Measurements from ENCODE around the gene STAT3. TPM values are rescaled to one million over a fixed set of nuclear protein-coding genes. Genes with fewer than 3 reads are reported as not detected.

STAT3 gene
- total RNA-seq, 1 donor from 2014 or later, result 41.2 TPM

GRCh38 chr17:42407289-42407836 is 19.1 kb upstream of the STAT3 start:
- Mint-ChIP-seq H3K4me1 (ENCODE audit: low read depth) (peaks cover 3% of the 10 kb centered on the region), H3K27ac (no peak overlapping the region), H3K9me3 (ENCODE audit: low read depth) (no peaks in the 10 kb centered on the region), H3K36me3 (ENCODE audit: insufficient read depth) (no peaks in the 10 kb centered on the region), H3K4me3 (ENCODE audit: low read depth) (no peak overlapping the region), H3K27me3 (peaks cover 16% of the 10 kb centered on the region)
- DNase-seq (ENCODE audit: low spot score, unreplicated experiment), result no peak
- no peak for TF ChIP-seq CTCF (IDR thresholded peaks at IDR 0.05; ENCODE audit: unreplicated experiment)

DNA sequence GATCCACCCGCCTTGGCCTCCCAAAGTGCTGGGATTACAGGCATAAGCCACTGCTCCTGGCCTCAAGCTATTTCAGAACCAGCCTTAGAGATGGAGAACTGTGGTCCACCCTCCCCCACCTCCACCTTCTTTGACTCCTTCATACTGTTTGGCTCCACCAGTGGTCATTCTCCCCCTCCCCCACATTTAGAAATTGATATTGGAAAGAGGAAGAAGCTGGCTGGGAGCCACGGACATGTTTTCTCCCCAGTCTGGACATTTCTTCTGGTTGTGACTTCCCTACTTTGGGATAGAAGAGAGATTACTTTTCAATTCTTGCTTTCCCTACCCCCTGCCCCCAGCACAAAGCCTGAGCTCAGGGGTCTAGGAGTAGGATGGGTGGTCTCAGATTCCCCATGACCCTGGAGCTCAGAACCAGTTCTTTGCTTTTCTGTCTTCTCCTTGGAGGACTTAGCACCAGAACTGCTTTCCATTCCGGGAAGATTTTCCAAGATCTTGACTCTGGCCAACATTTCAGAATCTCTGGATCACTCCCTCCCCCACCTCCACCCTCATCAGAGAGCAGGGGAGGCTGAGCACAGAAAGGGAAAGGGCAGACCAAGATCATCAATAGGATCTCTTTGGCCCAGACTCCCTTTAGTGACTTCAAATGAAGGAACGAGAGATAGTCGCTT is 18.5 kb upstream of the STAT3 start:
- Mint-ChIP-seq H3K4me1 (ENCODE audit: low read depth) (peaks cover 7% of the 10 kb centered on the region), H3K4me3 (ENCODE audit: low read depth) (no peak overlapping the region), H3K36me3 (ENCODE audit: insufficient read depth) (no peaks in the 10 kb centered on the region), H3K27me3 (peaks cover 18% of the 10 kb centered on the region), H3K9me3 (ENCODE audit: low read depth) (no peaks in the 10 kb centered on the region), H3K27ac (no peak overlapping the region)
- no peak for TF ChIP-seq CTCF (IDR thresholded peaks at IDR 0.05; ENCODE audit: unreplicated experiment)
- DNase-seq (ENCODE audit: low spot score, unreplicated experiment), result no peak

DNA sequence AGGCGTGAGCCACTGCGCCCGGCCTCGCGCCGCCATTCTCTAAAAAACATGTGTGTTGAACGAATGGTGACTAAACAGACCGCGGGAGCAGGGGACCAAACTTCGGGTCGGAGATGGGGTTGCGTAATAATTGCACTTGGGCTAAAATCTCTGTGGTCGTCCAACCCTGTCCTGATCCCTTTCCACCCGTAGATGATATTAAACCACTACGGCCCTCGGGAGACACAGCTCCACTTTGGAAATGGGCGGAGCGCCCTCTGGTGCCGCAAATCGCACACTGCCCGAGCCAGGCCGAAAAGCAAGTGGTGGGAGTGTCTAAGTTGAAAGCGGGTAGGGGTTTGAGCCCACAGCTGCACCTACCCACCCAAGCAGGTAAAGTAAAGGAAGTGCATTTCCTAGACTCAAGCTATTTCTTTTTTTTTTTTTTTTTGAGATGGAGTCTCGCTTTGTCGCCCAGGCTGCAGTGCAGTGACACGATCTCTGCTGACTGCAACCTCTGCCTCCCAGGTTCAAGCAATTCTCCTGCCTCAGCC is 17.8 kb upstream of the STAT3 start:
- H3K4me1 Mint-ChIP-seq (ENCODE audit: low read depth), result peaks cover 7% of the 10 kb centered on the region

DNA sequence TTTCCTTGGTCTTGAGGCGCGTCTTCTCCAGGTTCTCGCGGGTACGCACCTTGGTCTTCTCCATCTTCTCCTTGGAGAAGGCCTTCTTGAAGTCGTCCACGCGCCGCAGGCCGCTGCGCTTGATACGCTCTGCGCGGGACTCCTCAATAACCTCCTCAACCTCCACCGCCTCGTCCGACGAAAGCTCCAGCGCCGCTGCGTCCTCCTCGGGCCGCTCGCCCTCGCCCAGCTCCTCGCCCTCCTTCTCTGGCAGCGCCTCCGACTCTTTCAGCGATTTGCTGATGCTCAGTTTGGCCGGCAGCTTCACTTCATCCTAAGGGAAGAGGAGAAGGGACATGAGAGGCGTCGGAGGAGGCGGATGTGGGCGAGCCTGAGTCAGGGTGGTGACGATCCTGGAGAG is 16.8 kb upstream of the STAT3 start:
- Mint-ChIP-seq H3K9me3 (ENCODE audit: low read depth) (no peaks in the 10 kb centered on the region), H3K27ac (no peak overlapping the region), H3K36me3 (ENCODE audit: insufficient read depth) (no peaks in the 10 kb centered on the region), H3K27me3 (peaks cover 18% of the 10 kb centered on the region), H3K4me3 (ENCODE audit: low read depth) (no peak overlapping the region), H3K4me1 (ENCODE audit: low read depth) (peaks cover 7% of the 10 kb centered on the region)
- no peak for DNase-seq (ENCODE audit: low spot score, unreplicated experiment)
- TF ChIP-seq CTCF (IDR thresholded peaks at IDR 0.05; ENCODE audit: unreplicated experiment), result no peak

More for the DNA sequence above, 17.8 kb upstream of the STAT3 start:
- peak; percentile 81 for TF ChIP-seq CTCF (IDR thresholded peaks at IDR 0.05; ENCODE audit: unreplicated experiment)
- H3K36me3 Mint-ChIP-seq (ENCODE audit: insufficient read depth), result no peaks in the 10 kb centered on the region
- DNase-seq (ENCODE audit: low spot score, unreplicated experiment), result peak; percentile 74
- no peak overlapping the region for H3K4me3 Mint-ChIP-seq (ENCODE audit: low read depth)
- no peak overlapping the region for H3K27ac Mint-ChIP-seq
- H3K9me3 Mint-ChIP-seq (ENCODE audit: low read depth), result no peaks in the 10 kb centered on the region
- peaks cover 18% of the 10 kb centered on the region for H3K27me3 Mint-ChIP-seq

DNA sequence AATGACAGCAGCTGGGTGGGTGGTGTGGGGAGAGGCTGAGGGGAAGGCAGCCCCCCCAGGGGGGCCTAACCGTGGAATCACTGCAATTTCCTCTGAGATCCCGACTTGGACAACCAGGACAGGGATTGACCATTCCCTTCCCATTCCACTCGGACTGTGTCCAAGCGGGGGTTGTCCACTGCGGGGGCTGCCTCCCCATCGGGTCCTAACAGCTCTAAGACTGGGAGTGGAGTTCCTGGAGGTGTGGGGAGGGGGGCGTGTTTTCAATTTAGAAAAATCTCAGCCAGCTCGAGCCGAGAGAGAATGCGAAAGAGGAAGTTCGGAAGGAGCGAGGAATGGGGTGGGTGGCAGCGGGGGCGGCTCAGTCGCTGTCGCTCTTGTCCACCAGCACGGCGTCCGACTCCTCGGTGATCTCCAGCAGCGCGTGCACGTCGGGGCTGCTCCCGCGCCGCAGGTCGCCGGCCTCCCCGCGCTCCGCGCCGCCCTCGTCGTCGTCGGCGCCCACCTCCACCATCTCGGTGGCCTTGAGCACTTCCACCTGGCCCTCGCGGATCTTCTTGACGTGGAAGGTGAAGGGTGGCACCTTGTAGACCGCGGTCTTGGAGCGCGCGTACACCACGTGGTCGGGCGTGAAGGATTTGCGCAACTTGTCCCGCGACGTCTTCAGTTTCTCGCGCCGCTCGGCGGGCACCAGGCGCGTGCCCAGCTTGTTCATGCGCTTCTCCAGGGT is 16.2 kb upstream of the STAT3 start:
- Mint-ChIP-seq H3K4me3 (ENCODE audit: low read depth) (no peak overlapping the region), H3K4me1 (ENCODE audit: low read depth) (peaks cover 7% of the 10 kb centered on the region)
- no peak for DNase-seq (ENCODE audit: low spot score, unreplicated experiment)

More for the DNA sequence above, 16.2 kb upstream of the STAT3 start:
- H3K36me3 Mint-ChIP-seq (ENCODE audit: insufficient read depth), result no peaks in the 10 kb centered on the region
- no peaks in the 10 kb centered on the region for H3K9me3 Mint-ChIP-seq (ENCODE audit: low read depth)
- no peak for TF ChIP-seq CTCF (IDR thresholded peaks at IDR 0.05; ENCODE audit: unreplicated experiment)
- H3K27ac Mint-ChIP-seq, result no peak overlapping the region
- peaks cover 18% of the 10 kb centered on the region for H3K27me3 Mint-ChIP-seq
